Activated effector memory CD4-positive, alpha-beta T cell treated with Interleukin-2 at 50 U/mL for 16 hours (primary cell): ENCODE measurements around the gene UGP2.
"Not testable (repeated sequence)": the region's sequence is repeated elsewhere in the genome, so short reads cannot be mapped to it uniquely, and the experiment has no call there.

Experiments
- DNase-seq: peaks from one replicate; pipeline ENCODE4 v3.0.0-alpha.2; 2020

Gene UGP2

DNA sequence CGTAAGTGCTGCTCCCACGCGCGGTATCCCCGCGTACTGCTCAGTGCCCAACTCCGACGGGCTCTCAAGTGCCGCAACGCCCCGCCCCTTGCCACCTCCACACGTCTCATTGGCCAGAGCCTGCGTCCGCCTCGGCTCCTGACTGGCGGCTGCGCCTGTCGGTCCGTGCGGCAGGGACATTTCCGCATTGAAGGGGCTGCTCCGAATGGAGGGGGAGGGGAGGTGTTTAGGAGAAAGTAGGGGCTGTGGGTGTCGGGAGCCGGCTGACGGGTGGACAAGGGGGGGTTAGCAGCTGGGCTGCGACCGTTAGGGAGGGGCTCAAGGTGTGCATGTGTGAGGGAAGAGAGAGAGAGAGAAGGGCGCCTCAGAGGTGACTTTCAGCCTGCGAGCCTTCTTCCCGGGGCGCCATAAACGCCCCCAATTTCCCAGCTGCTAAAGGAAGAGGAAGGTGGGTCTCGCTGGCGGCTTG lies 877 bp upstream of the UGP2 start:
- peak; percentile 95 for DNase-seq

DNA sequence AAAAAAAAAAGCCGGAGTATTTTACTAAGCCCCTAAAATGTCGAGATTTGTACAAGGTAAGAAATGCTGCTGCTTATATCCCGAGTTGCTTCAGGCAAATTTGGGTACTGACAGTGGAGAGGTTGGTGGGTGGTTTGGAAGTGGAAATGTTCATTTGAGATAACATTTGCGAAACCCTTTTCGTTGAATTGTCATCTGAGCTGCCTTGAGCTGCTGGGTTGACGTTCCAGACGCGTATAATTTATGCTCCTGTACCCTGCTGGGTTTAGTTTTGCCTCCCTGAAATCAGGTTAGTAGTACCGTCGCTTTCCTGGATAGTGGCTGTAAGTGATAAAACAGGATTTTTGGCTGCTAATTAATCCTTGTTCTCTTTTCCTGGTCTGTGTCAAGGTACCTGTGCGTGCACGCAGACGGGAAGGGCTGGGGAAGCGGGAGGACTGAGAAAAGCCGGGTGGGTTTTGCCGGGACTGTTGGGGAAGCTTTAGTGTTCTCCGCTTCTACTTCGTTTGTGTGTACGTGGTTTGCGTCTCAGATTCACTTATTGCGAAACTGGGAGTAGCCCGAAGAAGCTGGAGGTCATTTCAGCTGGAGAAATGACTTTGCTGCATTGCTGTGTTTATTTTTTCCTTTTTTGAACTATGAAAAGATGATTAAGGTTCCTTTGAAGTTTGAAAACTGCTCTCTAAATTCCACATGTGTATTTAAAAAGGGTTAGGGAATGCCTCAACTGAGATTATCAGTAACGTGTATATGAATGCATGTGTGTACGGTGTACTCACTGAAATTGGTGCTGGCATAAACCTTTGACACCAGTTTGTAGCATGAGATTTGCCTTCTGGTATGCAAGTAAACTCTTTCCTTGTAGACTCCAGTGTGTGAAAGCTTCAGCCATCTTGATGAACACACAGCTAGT lies 709 bp downstream of the UGP2 start:
- no peak for DNase-seq

DNA sequence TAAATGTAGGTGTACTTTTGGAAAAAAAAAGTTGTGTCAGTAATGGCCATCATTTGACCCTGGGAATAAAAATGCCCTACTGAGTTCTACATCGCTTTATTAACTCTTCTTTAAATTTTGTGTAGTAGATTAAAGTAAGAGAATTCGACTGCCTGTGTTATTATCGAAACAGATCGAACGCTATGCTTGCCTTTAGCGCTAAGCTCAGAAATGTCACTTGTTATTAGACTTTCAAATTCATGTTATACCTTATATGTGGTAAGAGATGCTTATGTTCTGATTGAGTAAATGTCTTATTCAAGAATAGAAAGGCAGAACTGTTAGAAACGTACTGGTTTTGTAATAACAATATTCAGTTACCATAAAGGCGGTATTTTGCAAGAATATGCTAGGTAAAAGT lies 1.4 kb downstream of the UGP2 start:
- no peak for DNase-seq

DNA sequence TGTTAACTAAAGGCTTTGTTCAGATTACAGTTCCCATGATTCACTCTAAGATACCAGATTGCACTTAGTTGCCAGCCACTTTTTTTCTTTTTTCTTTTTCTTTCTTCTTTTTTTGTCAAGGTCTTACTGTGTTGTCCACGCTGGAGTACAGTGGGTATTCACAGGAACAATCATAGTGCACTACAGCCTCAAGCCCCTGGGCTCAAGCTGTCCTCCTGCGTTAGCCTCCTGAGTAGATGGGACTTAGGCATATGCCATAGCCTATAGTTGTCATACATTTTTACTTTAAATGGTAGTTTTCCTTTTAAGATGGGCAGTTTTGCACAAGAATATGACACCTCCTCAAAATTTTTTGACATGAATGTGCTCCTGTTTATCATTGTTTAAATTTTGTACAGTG lies 2.1 kb downstream of the UGP2 start:
- DNase-seq = no peak

DNA sequence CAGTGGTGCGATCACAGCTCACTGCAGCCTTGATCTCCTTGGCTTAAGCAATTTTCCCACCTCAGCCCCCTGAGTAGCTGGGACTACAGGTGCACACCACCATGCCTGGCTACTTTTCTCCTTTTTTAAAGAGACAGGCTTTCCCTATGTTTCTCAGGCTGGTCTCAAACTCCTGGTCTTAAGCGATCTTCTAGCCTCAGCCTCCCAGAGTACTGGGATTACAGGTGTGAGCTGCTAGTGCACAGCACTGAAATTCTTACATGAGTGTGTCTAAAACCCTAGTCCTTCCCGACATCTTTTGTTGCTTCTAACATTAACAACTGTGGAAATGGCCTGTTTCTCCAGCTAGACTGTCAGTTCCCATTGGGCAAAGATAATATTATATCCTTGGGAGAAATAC lies 2.9 kb downstream of the UGP2 start:
- DNase-seq = no peak

DNA sequence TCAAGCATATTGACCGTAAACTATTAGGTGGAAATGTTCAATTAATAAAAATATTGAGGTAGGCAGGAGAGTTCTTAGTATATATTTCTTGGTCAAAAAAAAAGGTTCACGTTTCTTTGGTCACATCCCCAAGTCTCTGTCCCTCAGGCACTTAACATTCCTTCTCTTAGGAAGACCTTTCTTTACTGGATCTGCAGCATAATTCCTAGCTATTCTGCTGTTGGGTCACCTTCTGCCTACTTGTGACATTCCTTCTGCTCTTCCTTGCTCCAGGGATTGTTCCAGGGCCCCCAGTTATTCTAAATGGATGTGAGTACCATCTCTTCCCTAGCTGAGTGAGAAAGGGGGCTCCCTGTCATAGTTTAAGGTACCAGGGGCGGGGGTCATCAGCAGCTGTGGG lies 4.2 kb downstream of the UGP2 start:
- no peak for DNase-seq

DNA sequence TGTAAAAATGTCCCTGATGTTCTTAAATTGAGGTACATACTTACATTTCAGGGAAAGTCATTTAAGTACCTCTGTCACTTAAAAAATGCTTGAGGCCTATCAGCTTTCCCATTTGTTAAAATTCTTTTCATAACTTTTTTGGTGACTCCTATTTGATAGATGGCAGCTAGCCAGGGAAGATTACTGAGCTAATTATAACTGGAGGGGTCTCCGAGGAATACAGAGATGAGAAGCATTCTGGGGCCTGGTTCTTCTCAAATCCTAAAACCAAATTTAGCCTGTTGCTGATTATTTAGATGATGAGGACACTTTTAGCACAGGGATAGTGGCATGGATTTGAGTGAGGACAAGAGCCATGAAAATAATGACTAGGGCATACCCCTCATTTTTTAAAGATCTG lies 4.8 kb downstream of the UGP2 start:
- DNase-seq = no peak

DNA sequence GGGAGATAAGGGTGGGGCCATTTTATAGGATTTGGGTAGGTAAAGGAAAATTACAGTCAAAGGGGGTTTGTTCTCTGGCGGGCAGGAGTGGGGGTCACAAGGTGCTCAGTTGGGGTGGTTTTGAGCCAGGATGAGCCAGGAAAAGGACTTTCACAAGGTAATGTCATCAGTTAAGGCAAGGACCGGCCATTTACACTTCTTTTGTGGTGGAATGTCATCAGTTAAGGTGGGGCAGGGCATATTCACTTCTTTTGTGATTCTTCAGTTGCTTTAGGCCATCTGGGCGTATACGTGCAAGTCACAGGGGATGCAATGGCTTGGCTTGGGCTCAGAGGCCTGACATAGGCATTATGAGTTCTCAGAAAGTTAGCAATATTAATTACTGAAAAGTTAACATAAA lies 5.9 kb downstream of the UGP2 start:
- DNase-seq = not testable (repeated sequence)

DNA sequence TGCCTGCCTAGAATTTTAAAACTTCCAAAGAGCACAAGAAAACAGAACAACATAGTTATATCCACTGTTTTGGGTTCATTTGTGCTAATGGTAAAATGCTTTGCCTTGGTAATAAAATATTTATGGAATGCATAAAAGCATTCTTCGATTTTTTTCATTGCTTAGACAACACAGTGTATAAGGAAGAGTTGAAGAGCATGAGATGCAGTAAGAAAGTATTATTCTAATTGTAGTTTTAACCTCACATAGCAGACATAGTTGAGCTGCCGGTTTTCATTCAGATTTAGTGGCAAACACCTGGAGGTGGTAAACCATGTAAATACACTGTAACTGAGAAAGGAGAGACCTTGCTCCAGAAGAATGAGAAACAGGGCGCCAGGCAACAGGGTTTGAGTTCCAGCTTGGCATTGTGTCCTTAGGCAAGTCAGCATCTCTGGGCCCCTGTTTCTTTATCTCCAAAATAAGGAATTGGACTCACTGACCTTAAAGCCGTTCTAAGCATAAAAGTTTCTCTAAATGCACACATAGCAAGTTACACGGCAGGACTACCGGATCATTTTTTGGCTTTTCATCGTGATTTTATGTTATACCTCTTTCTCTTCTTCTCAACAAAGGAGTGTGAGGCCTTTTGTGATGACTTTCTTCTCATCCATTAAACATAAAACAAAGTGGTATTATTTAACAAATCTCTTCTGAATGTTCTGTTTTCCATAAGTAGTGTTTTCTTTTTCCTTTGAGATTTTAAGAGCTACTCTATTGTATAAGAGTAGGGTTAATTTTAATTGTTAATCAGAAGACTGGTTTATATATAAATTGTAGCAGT lies 7.9 kb downstream of the UGP2 start:
- DNase-seq = no peak

DNA sequence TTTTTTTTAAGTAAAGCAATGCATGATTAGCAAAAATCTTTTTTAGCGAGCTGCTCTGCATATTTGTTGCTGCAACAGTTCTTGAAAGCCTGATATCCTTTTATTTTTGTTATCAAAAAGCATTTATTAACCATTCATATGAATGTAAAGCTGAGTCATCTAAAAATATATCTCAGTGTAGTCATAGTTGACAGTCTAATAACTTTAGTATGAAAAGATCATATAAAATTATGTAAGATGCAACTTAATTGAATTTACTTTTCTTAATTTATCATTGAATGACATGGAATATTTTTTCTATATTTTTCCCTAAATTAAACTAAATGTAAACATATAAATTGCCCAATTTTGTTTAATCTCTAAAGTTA lies 8.5 kb downstream of the UGP2 start:
- DNase-seq = no peak

DNA sequence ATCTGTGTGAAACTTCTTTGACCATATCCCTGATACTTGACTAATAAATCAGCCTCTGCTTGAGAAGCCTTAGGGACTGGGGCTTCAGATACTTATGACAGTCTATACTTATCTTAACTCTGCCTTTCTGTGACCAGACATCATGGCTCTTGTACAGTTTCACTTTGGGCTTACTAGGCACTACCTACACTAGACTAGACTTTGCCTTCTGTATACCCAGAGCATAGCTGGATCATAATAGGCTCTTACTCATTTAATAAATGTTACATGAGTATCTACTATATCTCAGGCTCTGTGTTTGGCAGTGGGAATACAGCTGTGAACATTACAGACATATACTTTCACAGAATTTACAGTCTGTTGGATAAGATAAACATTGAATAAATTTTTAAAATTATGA lies 9.0 kb downstream of the UGP2 start:
- no peak for DNase-seq

DNA sequence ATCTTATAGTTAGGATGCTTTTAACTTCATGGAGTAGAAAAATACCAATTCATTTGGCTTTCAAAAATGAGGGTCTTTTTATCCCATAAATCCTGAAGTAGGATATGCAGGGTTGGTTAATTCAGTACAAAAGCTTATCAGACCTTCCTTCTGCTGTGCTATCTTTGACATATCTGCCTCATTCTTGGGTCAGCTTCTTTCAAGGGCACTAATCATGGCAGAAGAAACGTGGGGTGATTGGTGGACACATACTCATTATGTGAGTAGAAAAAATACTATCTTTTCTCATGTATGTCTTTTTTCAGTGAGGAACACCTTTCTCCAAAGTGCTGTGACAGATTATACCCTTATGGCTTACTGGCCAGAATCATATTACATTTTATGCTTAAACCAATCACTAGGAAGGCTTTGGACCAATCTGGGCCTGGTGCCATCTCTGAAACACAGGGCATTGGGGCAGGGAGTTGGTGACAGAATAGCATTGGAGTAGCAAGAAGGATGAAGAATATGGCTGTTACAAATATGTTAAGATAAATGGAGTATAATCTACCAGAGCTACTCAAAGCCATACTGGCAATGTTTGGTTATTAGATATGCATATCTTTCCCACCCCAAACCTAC lies 10.1 kb downstream of the UGP2 start:
- DNase-seq = no peak

DNA sequence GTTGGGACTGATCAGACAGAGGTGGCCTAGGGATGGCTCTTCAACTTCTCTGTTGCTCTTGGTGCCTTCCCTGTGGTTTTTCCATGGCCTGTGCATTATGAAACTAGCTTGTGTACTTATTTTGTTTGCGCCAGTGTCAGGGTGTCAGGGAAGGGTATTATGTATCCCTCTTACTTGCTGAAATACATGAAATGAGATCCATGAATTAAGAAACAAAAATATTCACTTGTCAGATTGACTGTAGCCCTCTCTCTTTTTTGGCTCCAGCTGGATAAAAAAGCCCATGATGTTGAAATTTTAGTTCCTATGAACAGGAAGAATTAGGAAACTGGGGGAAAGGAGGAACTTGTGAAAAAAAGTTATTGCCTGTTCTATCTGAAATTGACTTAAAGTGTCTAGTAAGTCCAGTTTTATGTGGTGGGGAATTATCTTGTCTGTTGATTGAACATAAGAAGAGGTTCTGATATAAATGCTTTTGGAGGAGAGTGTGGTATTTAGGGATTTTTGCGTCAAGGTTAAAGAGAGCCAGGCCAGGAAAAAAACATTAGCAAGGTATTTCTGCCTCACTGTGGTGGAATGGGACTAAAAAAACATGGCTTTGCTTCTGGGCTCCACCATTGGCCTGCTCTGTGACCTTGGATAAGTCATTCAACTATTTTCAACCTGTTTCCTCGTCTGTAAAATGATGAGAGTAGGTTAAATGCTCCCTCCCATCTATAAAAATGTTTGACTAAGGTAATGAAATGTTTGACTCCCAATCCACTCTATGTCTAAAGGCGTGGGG lies 12.0 kb downstream of the UGP2 start:
- DNase-seq = no peak

DNA sequence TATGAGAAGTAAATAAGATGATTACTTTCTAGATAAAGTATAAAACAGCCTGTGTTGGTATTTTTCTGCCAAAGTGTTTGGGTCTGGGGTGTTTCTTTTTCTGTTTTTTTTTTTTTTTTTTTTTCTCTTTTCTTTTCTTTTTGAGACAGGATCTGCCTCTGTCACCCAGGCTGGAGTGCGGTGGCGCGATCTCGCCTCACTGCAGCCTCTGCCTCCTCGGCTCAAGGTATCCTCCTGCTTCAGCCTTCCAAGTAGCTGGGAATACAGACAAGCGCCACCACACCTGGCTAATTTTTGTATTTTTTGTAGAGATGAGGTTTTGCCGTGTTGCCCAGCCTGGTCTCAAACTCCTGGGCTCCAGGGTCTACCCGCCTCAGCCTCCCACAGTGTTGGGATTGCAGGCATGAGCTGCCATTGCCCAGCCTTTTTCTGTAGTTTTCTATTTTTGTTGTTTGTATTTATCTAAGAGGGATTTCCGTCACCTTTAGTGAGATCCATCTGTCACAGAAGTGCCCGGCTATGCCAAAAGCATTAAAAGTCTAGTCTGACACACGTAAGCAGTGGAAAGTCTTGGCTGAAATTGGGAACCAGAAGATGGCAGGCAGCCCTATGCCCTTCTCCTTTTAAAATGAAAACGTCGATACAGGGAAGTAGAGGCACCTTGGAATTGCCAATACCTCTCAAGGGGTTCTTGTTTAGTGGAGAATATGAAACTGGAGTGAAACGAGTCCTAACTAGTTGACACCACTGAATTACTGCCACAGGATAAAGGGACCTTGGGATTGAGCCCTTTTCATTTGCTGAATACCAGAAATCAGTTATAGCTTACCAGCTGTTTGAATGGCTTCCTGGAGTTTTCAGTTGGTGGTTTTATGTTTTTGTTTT lies 14.0 kb downstream of the UGP2 start:
- no peak for DNase-seq

DNA sequence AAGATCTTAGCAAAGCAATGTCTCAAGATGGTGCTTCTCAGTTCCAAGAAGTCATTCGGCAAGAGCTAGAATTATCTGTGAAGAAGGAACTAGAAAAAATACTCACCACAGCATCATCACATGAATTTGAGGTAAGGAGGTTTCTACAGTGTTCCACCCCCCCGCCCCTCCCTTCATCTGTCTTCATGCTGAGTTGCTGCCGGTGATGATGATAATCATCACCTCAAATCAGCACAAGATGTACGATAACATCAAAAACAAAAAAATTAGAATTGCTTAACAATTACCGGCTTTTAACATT lies 14.6 kb downstream of the UGP2 start:
- peak; percentile 50 for DNase-seq

DNA sequence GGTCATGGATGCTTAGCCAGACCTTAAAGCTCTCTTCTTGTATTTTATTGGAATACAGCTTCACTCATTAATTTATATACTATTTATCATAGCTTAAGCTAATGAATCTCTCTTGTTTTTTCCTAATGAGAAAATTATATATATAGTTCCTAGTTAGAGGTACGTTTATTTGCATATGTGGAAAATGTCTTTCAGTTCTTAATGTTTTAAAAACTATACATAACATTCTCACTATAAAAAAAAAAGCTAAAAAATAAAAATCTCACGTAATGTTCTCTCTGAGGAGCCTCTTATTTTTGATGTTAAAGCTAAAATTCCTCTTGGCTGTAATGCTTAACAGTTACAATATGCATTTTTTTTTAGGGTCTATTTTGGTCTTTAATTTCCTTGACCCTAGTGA lies 16.6 kb downstream of the UGP2 start:
- no peak for DNase-seq

DNA sequence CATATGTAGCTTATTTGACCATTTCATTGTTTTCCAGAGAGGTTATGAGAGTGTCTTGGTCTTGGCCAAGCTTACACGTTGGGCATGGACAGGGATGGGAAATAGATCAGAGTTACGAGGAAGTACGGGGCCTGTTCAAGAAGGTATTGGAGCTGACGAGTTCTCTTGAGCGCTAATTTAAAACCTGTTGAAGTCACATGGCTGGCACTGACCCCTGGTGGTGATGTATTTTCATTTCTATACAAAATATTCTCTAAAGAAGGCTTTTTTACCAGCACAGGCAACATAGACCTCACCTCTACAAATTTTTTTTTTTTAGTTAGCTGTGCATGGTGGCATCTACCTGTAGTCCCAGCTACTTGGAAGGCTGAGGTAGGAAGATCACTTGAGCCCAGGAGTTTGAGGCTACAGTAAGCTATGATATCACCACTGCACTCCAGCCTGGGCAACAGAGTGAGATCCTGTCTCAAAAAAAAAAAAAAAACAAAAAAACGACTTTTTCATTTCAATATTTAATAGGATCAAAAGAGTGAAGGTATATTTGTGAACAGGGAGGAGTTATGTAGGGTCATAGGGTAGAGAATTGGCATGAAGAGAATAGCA lies 19.6 kb downstream of the UGP2 start:
- DNase-seq = peak; percentile 31

DNA sequence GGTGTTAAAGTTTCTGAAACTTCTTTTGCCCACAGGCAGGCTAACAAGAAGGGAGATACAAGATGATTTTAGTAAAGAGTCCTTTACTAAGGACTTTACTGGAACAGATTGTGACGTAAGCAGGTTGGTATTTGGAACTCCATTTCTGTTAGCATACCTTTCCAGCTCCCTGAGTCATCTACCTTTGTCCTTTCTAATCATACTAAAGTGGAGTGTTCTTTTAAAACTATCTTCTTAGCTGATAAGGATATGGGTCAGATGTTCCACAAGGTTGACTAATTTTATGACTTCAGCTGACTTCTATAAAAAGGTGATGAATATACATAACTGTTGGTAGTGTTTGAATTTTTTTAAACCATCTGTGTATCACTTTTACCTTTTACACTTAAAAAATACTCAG lies 21.1 kb downstream of the UGP2 start:
- no peak for DNase-seq

DNA sequence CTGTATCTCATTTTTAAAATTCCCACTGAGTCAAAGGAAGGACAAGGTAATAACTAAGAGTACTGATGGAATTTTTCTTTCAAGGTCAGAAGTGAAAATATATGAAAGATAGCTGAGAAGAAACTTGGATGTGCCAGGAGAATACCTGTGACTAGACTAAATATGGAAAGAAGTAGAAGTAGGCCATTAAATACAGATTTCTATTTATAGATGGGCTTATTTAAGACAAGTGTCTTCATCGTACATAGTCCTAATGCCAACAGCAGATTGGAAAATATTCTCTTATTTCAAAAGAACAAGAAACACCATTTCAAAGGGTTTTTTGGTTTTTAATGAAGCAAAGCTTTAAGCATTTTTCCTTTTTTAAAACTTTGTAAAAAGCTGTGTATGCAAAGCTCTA lies 22.0 kb downstream of the UGP2 start:
- DNase-seq = no peak

DNA sequence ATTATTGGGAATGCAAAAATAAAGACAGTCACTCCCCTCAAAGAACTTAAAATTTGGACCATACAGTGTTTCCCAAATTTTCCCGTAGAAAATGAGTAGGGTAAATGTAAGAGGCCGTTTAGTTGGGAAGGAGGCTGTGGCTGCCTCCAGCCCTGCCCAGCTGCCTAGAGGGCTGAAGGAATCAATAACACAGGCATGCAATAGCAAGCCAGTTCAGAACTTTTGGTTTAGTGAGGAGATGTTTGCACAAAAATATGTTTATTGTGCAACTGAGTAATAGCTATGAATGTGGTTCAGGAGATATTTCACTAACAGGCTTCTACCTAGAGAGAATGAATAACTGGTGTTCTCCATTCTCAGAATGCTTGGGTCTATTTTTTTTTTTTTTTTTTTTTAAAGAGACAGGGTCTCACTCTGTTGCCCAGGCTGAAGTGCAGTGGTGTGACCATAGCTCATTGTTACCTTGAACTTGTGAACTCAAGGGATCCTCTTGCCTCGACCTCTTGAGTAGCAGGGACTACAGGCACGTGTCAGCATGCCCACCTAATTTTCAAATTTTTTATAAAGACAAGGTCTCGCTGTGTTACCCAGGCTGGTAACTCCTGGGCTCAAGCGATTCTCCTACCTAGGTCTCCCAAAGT lies 23.6 kb downstream of the UGP2 start:
- DNase-seq = no peak
